GM10248 (cell line): ENCODE results near the gene SLC24A3.

Experiments
- CTCF ChIA-PET: fragments of 300-600 bp; sonication (Branson Sonifier 250); formaldehyde crosslinking; extraction: SDS; loops from one replicate; lab custom pipeline; 2021; ENCODE audit warnings: antibody characterized with exemption; lab: Yijun Ruan, JAX
- POLR2A ChIA-PET: fragments of 350-650 bp; sonication (Branson Sonifier 250); formaldehyde crosslinking; extraction: SDS; loops from one replicate; lab custom pipeline; 2020; ENCODE audit warnings: antibody characterized with exemption; lab: Yijun Ruan, JAX
- DNase-seq: peaks from one replicate; pipeline ENCODE4 v3.0.0; 2012; ENCODE audit errors: extremely low spot score
- CTCF ChIP-seq: IDR thresholded peaks from 2 replicates; pipeline ENCODE4 v1.5.1; 2012; ENCODE audit warnings: mild to moderate bottlenecking, low read depth; ENCODE audit errors: extremely low read depth, missing control alignments, control extremely low read depth

SLC24A3 gene

GRCh38 chr20:19603376-19603750, 390.9 kb downstream of the SLC24A3 start:
- POLR2A ChIA-PET, result no interaction called here
- no peak for TF ChIP-seq CTCF
- DNase-seq, result no peak
- CTCF ChIA-PET, result interaction anchor here (1.6 kb wide), 1 partner anchor 16 kb away, joined by 3 read pairs; no protein-coding TSS in a partner anchor

GRCh38 chr20:19605786-19606485, 393.5 kb downstream of the SLC24A3 start:
- no peak for TF ChIP-seq CTCF
- no peak for DNase-seq
- POLR2A ChIA-PET, result no interaction called here
- CTCF ChIA-PET, result interaction anchor here (0.8 to 1.5 kb wide), 2 partner anchors 23 to 400 kb away, joined by 3 to 7 read pairs; no protein-coding TSS in a partner anchor

- ChIA-PET CTCF (interaction anchor here (0.8 to 1.5 kb wide), 4 partner anchors 10 to 26 kb away, joined by 3 to 4 read pairs (median 4); no protein-coding TSS in a partner anchor), POLR2A (no interaction called here)
- TF ChIP-seq CTCF, result no peak
- DNase-seq, result no peak
Measured at GRCh38 chr20:19609642-19610223, 397.3 kb downstream of the SLC24A3 start.

GRCh38 chr20:19615629-19616028, 403.2 kb downstream of the SLC24A3 start:
- POLR2A ChIA-PET, result no interaction called here

GRCh38 chr20:19616081-19616480, 403.6 kb downstream of the SLC24A3 start:
- TF ChIP-seq CTCF, result no peak
- no peak for DNase-seq
- POLR2A ChIA-PET, result no interaction called here
- CTCF ChIA-PET, result interaction anchor here (3.3 kb wide), 1 partner anchor 13 kb away, joined by 11 read pairs; no protein-coding TSS in a partner anchor

More at GRCh38 chr20:19615629-19616028, 403.2 kb downstream of the SLC24A3 start:
- TF ChIP-seq CTCF, result no peak
- DNase-seq, result no peak
- CTCF ChIA-PET, result interaction anchor here (3.3 kb wide), 1 partner anchor 14 kb away, joined by 11 read pairs; no protein-coding TSS in a partner anchor

GRCh38 chr20:19616620-19617019, 404.2 kb downstream of the SLC24A3 start:
- CTCF ChIA-PET, result interaction anchor here (3.3 kb wide), 1 partner anchor 13 kb away, joined by 11 read pairs; no protein-coding TSS in a partner anchor
- no peak for TF ChIP-seq CTCF
- POLR2A ChIA-PET, result no interaction called here
- no peak for DNase-seq
